ENCODE data around the gene FOXK1.
A peak's percentile ranks its signal among the peaks of the same experiment; 100 is the strongest.

FOXK1 gene

DNA sequence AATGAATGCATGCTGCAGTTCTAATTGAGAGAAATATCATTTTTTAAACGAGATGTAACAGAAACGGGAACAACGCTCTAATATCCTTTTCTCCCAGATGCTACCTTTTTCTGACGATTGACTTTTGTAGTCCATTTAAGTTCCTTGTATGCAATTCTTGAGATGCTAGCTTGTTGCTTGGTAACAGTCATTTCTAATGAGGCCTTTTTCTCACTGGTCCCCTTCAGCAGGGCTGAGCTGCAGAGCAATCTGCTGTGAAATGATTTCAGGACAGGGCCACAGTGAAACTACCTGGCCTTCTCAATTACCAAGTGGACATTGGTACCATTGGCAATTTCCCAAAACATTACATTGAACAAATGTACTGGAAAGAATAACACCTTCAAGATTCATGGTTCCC, 26.2 kb upstream of the FOXK1 start:
- TF ChIP-seq, protein P1, sequence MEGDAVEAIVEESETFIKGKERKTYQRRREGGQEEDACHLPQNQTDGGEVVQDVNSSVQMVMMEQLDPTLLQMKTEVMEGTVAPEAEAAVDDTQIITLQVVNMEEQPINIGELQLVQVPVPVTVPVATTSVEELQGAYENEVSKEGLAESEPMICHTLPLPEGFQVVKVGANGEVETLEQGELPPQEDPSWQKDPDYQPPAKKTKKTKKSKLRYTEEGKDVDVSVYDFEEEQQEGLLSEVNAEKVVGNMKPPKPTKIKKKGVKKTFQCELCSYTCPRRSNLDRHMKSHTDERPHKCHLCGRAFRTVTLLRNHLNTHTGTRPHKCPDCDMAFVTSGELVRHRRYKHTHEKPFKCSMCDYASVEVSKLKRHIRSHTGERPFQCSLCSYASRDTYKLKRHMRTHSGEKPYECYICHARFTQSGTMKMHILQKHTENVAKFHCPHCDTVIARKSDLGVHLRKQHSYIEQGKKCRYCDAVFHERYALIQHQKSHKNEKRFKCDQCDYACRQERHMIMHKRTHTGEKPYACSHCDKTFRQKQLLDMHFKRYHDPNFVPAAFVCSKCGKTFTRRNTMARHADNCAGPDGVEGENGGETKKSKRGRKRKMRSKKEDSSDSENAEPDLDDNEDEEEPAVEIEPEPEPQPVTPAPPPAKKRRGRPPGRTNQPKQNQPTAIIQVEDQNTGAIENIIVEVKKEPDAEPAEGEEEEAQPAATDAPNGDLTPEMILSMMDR (IDR thresholded peaks at IDR 0.05; ENCODE audit: low read depth, low read length, missing control alignments), result no peak
- no peak overlapping the region for H3K4me3 ChIP-seq (replicated peaks; ENCODE audit: low read depth, low read length)
- no peak for DNase-seq (ENCODE audit: extremely low read depth, low read depth)

DNA sequence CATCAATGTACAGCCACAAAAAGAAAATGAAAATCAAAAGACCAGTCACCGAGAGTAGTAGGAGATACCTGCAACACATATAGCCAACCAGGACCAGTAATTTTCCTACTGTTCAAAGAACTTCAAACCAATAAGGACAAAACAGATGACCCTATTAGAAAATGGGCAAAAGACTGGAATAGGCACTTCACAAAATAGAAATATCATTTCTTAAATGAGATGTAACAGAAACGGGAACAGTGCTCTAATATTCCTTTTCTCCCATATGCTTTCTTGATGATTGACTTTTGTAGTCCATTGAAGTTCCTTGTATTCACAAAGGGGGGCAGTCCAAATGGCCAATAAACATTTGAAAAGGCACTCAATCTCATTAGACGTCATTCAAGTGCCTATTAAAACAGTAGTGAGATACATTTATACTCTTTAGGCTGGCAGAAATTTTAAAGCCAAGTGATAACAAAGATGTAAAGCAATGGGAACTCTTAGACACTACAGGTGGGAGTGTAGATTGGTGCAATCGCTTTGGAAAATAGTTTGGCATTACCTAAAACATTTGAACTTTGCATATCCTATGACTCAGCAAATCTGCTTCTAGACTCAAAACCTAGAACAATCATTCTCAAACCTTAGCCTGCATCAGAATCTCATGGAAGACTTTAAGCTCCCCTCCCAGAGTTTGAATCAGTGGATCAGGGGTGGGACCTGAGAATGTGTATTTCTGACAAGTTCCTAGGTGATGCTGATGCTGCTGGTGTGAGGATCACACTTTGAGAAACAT, 24.3 kb upstream of the FOXK1 start:
- H3K4me3 ChIP-seq (replicated peaks; ENCODE audit: low read depth, low read length), result no peak overlapping the region
- no peak for DNase-seq (ENCODE audit: extremely low read depth, low read depth)
- TF ChIP-seq, protein P1 (IDR thresholded peaks at IDR 0.05; ENCODE audit: low read depth, low read length, missing control alignments), result no peak

DNA sequence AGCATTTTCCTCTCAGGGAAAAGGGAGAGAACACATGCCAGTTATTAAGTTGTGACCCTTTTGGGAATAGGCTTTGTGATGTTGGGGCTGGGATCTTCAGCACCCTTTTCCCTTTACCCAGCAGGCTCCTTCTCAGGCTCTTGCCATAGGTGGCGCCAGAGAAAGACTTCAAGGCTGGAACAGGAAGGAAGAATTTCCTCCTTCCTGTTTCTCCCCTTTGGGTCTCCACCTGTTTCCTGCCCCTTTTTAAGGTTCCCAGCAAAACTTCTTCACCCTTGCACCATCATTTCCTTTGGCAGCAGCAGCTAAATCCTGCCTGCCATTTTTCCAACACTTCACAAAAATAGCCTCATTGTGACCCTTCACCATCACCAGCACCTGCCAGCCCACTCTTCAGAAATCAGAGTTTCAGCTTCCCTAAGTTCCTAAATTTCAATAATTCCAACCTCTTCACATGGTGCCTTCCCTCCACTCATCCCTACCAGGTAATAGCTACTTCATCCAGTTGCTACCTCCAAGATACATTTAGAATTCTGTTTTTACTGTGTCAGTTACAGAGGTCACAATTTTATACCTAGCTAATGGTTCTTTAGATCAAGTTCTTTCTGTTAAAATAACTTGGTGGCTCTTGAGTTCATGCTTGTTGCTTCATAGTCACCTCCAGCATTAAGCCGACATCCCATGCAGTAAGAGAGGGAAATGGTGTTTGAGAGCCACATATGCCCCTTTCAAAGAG, 22.4 kb upstream of the FOXK1 start:
- no peak for DNase-seq (ENCODE audit: extremely low read depth, low read depth)
- TF ChIP-seq, protein P1 (IDR thresholded peaks at IDR 0.05; ENCODE audit: low read depth, low read length, missing control alignments), result peak; percentile 16
- H3K4me3 ChIP-seq (replicated peaks; ENCODE audit: low read depth, low read length), result no peak overlapping the region

DNA sequence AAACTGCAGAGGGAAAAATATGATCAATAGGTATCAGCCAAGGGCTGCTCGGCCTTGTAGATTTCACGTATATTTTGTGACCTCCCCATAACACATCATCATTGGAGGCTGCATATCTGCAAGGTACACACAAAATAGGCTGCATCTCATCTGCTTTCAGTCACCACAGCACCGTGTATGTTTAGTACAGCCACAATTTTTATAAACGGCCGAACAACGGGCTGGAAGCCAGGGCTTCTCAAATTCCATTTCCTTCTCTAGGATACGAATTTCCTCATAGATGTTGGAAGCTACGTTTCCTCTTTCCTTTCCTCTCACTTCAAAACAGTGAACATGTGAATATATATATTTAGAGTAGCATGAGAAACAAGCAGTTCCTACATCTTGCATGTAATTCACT, 20.2 kb upstream of the FOXK1 start:
- H3K4me3 ChIP-seq (replicated peaks; ENCODE audit: low read depth, low read length), result no peak overlapping the region
- TF ChIP-seq, protein P1 (IDR thresholded peaks at IDR 0.05; ENCODE audit: low read depth, low read length, missing control alignments), result no peak
- no peak for DNase-seq (ENCODE audit: extremely low read depth, low read depth)

DNA sequence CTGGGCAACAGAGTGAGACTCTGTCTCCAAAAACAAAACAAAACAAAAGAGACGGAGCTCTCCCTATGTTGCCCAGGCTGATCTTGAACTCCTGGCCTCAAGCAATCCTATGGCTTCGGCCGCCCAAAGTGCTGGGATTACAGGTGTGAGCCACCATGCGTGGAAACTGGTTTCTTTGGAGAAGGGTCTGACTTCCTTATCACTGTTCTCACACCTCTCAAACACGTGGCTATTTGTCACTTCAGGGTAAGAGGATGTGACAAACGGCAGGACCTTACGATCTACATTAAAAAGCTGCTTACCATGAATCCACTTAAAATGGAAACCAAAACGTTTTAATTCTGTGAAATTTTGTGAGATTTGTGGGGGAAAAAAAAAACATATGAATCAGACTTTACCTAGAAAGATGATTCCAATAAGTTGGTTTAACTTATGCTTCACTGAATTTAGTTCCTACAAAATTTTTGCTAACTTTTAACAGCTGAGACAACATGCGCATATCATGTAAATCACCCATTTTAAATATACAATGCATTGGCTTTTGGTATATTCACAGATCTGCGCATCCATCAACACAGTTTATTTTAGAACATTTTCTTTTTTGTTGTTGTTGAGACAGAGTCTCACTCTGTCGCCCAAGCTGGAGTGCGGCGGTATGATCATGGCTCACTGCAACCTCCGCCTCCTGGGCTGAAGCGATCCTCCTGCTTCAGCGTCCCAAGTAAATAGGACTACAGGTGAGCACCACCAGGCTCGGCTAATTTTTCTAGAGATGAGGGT, 18.7 kb upstream of the FOXK1 start:
- TF ChIP-seq, protein P1 (IDR thresholded peaks at IDR 0.05; ENCODE audit: low read depth, low read length, missing control alignments), result no peak
- no peak for DNase-seq (ENCODE audit: extremely low read depth, low read depth)
- H3K4me3 ChIP-seq (replicated peaks; ENCODE audit: low read depth, low read length), result no peak overlapping the region

DNA sequence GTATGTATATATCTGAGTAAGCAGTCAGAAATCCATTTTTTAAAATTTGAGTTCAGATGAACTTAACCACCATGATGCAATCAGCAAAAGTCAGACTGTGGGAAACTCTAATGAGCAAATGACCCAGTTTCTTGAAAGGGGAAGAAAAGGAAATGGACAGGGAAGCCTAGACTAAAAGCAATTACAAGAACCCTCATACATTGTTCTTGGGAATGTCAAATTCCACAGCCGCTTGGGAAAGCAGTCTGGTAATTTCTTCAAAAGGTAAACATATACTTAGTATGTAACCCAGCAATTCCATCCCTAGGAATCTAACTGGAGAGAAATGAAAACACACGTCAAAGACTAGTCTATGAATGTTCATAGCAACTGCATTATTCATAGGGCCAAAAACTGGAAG, 16.4 kb upstream of the FOXK1 start:
- TF ChIP-seq, protein P1 (IDR thresholded peaks at IDR 0.05; ENCODE audit: low read depth, low read length, missing control alignments), result no peak
- no peak overlapping the region for H3K4me3 ChIP-seq (replicated peaks; ENCODE audit: low read depth, low read length)
- no peak for DNase-seq (ENCODE audit: extremely low read depth, low read depth)
